Endothelial cell of umbilical vein (primary cell): Measurements from ENCODE around the gene OSBPL5. TPM values are rescaled to one million over a fixed set of nuclear protein-coding genes. Genes with fewer than 3 reads are reported as not detected.

ENCODE experiments used
- BruUV-seq: library from RNA; stranded (reverse); fragments of 400-500 nt; replicated peaks from 2 replicates; lab custom pipeline; 2021; lab: Mats Ljungman, UMichigan
- CTCF ChIA-PET: fragments of 300-600, 350-600 bp; sonication (Branson Sonifier 250); formaldehyde crosslinking; loops from one replicate; lab custom pipeline; 2021; ENCODE audit warnings: antibody characterized with exemption, inconsistent platforms; lab: Charles Lee
- POLR2A ChIA-PET: fragments of 300-600, 350-600 bp; sonication (Branson Sonifier 250); formaldehyde crosslinking; loops from one replicate; lab custom pipeline; 2021; ENCODE audit warnings: antibody characterized with exemption, inconsistent platforms; lab: Charles Lee
- DNase-seq: peaks from one replicate; pipeline ENCODE4 v3.0.0-alpha.2; 2011; ENCODE audit warnings: low read depth, low spot score
- FAIRE-seq: peaks from 2 replicates; lab custom pipeline; 2011; peaks lifted over from hg19 to GRCh38; lab: Jason Lieb, UNC
- H2AFZ ChIP-seq: 2 replicates; pipeline ENCODE4 v1.6.0; 2012; ENCODE audit warnings: low read depth, low read length, control low read depth, inconsistent platforms
- H3K27ac ChIP-seq: 2 replicates; pipeline ENCODE4 v1.5.1; 2011; ENCODE audit warnings: low read depth, mild to moderate bottlenecking, control low read depth, low read length, moderate library complexity; ENCODE audit not compliant: insufficient read depth
- H3K27me3 ChIP-seq, 2 experiments: 2 replicates each; pipeline versions ENCODE4 v1.6.0 to v1.6.1; 2011; ENCODE audit warnings: low read length in 2 of 2, mixed read lengths in 1 of 2; ENCODE audit not compliant: control insufficient read depth in 2 of 2, insufficient read depth in 2 of 2
- H3K36me3 ChIP-seq, 2 experiments: 2 replicates in 1 of 2; 3 replicates in 1 of 2; pipeline ENCODE4 v1.5.1; 2011; ENCODE audit warnings: low read length in 2 of 2, mild to moderate bottlenecking in 1 of 2, moderate library complexity in 1 of 2; ENCODE audit not compliant: control insufficient read depth in 2 of 2, insufficient read depth in 2 of 2; ENCODE audit errors: extremely low read depth in 1 of 2
- H3K4me1 ChIP-seq: 3 replicates; pipeline ENCODE4 v1.5.1; 2011; ENCODE audit warnings: mild to moderate bottlenecking, low read length; ENCODE audit not compliant: control insufficient read depth, insufficient read depth; ENCODE audit errors: extremely low read depth
- H3K4me2 ChIP-seq: 2 replicates; pipeline ENCODE4 v1.6.1; 2011; ENCODE audit warnings: low read length, control low read depth, mixed read lengths; ENCODE audit not compliant: insufficient read depth
- H3K4me3 ChIP-seq, 3 experiments: fragments of 200-600 bp in 1 of 3; sonication (generic), shearing (Covaris generic) in 1 of 3; replicated peaks in 1 of 3; 2 replicates each; pipeline ENCODE4 v1.5.1; 2011 to 2016; ENCODE audit warnings: control low read depth in 3 of 3, low read length in 3 of 3, mild to moderate bottlenecking in 2 of 3, inconsistent platforms in 1 of 3, low read depth in 1 of 3, moderate library complexity in 1 of 3; ENCODE audit not compliant: insufficient read depth in 1 of 3
- H3K79me2 ChIP-seq: 2 replicates; pipeline ENCODE4 v1.6.0; 2012; ENCODE audit warnings: low read length, inconsistent platforms; ENCODE audit not compliant: control insufficient read depth, insufficient read depth
- H3K9ac ChIP-seq: replicated peaks from 2 replicates; pipeline ENCODE3; 2011; ENCODE audit warnings: low read length, control low read depth; ENCODE audit not compliant: insufficient read depth; ENCODE audit errors: extremely low read depth
- H3K9me1 ChIP-seq: replicated peaks from 3 replicates; pipeline ENCODE4 v1.6.0; 2011; ENCODE audit warnings: mild to moderate bottlenecking, low read length; ENCODE audit not compliant: control insufficient read depth, insufficient read depth; ENCODE audit errors: extremely low read depth
- H3K9me3 ChIP-seq: replicated peaks from 2 replicates; pipeline ENCODE4 v1.5.1; 2012; ENCODE audit warnings: low read length, inconsistent platforms; ENCODE audit not compliant: control insufficient read depth, insufficient read depth
- H4K20me1 ChIP-seq: replicated peaks from 2 replicates; pipeline ENCODE3; 2011; ENCODE audit warnings: mild to moderate bottlenecking, low read length; ENCODE audit not compliant: control insufficient read depth, insufficient read depth; ENCODE audit errors: extremely low read depth
- EZH2 ChIP-seq: IDR thresholded peaks from 2 replicates; pipeline ENCODE4 v1.6.1; 2012; ENCODE audit warnings: borderline replicate concordance, low read depth, mild to moderate bottlenecking, moderate library complexity, low read length, inconsistent platforms; ENCODE audit not compliant: severe bottlenecking
- FOS ChIP-seq: IDR thresholded peaks from 2 replicates; pipeline ENCODE4 v1.6.1; 2011; ENCODE audit warnings: mild to moderate bottlenecking, low read length, moderate library complexity, borderline replicate concordance; ENCODE audit not compliant: insufficient read depth
- GATA2 ChIP-seq: IDR thresholded peaks from 2 replicates; pipeline ENCODE4 v1.7.0; 2011; ENCODE audit warnings: low read depth, mild to moderate bottlenecking, moderate library complexity, mixed read lengths, low read length; ENCODE audit not compliant: insufficient read length, insufficient read depth
- JUN ChIP-seq: IDR thresholded peaks from 2 replicates; pipeline ENCODE4 v1.6.1; 2011; ENCODE audit warnings: borderline replicate concordance, low read depth; ENCODE audit not compliant: insufficient read length, insufficient read depth
- MYC ChIP-seq: IDR thresholded peaks from one replicate; pipeline ENCODE4 v1.6.1; 2011; ENCODE audit warnings: mild to moderate bottlenecking, low read depth, low read length
- POLR2A ChIP-seq: IDR thresholded peaks from 2 replicates; pipeline ENCODE4 v1.6.1; 2012; ENCODE audit warnings: low read depth, mild to moderate bottlenecking, control low read depth, low read length
- POLR2AphosphoS5 ChIP-seq: IDR thresholded peaks from 2 replicates; pipeline ENCODE4 v1.6.1; 2012; ENCODE audit warnings: low read depth, mild to moderate bottlenecking, control low read depth, low read length, moderate library complexity; ENCODE audit not compliant: insufficient read depth
- dilution Hi-C: fragments of 300-500 bp; cut with MboI; formaldehyde crosslinking; loops from one replicate; pipeline ENCODE4 v1.15.0; 2019; ENCODE audit warnings: low sequenced_read_pairs; ENCODE audit not compliant: extremely low pct_ligation_motif_present
- intact Hi-C: fragments of 100-400 bp; cut with micrococcal nuclease; formaldehyde crosslinking; loops from one replicate; pipeline ENCODE4 v1.10.0; 2022
- polyA plus RNA-seq, 4 experiments: library from polyadenylated mRNA; depleted of rRNA in 3 of 4; stranded (reverse) in 3 of 4; unstranded in 1 of 4; fragments of >200 nt; gene quantifications; 2 replicates each; pipeline versions ENCODE4 v1.2.1 to v1.2.3, GENCODE V29; 2011 to 2012; ENCODE audit warnings: missing spikeins in 1 of 4
- total RNA-seq: library from RNA; stranded (reverse); gene quantifications from 2 replicates; pipeline ENCODE4 v1.2.3, GENCODE V29; 2021
- TF ChIP-seq, protein P1 (sequence below): IDR thresholded peaks from 2 replicates; pipeline ENCODE4 v1.6.1; 2011; ENCODE audit not compliant: insufficient read depth, insufficient read length
- TF ChIP-seq, protein P2 (sequence below), 2 donors: IDR thresholded peaks; 1 replicate in 1 of 2; 2 replicates in 1 of 2; pipeline ENCODE4 v1.5.1; 2011; ENCODE audit warnings: low read length in 2 of 2, mild to moderate bottlenecking in 2 of 2, moderate library complexity in 2 of 2, control low read depth in 1 of 2, inconsistent platforms in 1 of 2, low read depth in 1 of 2; ENCODE audit not compliant: insufficient read depth in 1 of 2; ENCODE audit errors: extremely low read depth in 1 of 2

OSBPL5 gene
- total and polyA plus RNA-seq, 2 donors (not counting 3 experiments of a cell fraction or from before 2014, with no cell fraction given), result 8.7 to 37.7 TPM

DNA sequence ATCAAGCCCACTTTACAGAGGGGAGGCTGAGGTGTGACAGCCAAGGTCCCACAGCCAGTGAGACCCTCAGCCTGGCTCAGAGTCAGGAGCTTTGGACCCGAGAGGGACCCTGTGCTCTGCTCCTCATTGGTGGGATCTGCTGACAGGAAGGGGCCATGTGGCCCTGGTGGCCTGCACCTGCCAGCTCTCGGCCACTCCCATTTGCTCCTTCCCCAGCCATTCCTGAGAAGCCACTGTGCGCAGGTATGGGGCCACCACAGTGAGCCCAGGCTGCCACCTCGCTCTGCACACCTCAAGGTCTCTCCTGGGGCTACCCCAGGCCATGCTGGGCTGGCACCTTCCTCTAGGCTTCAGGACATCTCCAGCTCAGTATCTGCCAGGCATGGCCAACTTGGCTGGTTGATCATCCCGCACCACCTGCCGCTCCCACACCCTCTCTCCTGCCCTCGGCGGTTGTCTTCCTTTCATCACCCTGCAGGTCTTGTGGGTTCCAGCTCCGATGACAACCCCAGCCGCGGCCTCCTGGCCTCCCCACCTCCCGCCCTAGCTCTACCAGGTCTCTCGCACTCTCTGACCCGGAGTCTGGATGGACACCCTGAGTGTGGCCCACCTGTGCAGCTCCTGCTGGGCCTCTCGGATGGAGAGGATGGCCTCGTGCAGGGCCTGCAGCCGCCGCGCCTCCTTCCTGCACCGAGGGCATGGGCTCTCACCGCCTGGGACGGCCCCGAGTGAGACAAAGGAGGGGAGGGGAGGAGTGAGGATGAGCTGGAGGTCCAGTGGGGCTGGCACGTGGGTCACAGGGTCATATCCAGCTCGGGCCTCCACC, 75.7 kb downstream of the OSBPL5 start:
- DNase-seq (no peak), FAIRE-seq (no peak)
- no peak overlapping the region for H2AFZ ChIP-seq
- no peak overlapping the region for H3K4me2 ChIP-seq
- intact Hi-C loops, result loop anchor here (10.0 kb wide), 1 partner anchor 555 kb away; no protein-coding TSS in a partner anchor
- H3K9ac ChIP-seq, result no peak overlapping the region
- no peaks in the 10 kb centered on the region for H3K27me3 ChIP-seq
- ChIA-PET CTCF (interaction anchor here (0.9 to 5.7 kb wide), 6 partner anchors 11 to 127 kb away, joined by 3 to 183 read pairs (median 12); no protein-coding TSS in a partner anchor), POLR2A (no interaction called here)
- no peaks in the 10 kb centered on the region for H3K9me1 ChIP-seq
- H3K9me3 ChIP-seq, result no peaks in the 10 kb centered on the region
- H3K79me2 ChIP-seq, result no peaks in the 10 kb centered on the region
- no peaks in the 10 kb centered on the region for H3K36me3 ChIP-seq
- H4K20me1 ChIP-seq, result no peaks in the 10 kb centered on the region
- no TSS peak for BruUV-seq
- no peak overlapping the region for H3K27ac ChIP-seq
- no peak overlapping the region for H3K4me3 ChIP-seq
- dilution Hi-C loops, result no loop called here
- H3K4me1 ChIP-seq, result peaks cover 2% of the 10 kb centered on the region
- no peak for TF ChIP-seq GATA2
- TF ChIP-seq, protein P1, sequence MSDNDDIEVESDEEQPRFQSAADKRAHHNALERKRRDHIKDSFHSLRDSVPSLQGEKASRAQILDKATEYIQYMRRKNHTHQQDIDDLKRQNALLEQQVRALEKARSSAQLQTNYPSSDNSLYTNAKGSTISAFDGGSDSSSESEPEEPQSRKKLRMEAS, result no peak
- TF ChIP-seq POLR2AphosphoS5, result no peak
- no peak for TF ChIP-seq EZH2
- no peak for TF ChIP-seq POLR2A
- TF ChIP-seq, protein P2, sequence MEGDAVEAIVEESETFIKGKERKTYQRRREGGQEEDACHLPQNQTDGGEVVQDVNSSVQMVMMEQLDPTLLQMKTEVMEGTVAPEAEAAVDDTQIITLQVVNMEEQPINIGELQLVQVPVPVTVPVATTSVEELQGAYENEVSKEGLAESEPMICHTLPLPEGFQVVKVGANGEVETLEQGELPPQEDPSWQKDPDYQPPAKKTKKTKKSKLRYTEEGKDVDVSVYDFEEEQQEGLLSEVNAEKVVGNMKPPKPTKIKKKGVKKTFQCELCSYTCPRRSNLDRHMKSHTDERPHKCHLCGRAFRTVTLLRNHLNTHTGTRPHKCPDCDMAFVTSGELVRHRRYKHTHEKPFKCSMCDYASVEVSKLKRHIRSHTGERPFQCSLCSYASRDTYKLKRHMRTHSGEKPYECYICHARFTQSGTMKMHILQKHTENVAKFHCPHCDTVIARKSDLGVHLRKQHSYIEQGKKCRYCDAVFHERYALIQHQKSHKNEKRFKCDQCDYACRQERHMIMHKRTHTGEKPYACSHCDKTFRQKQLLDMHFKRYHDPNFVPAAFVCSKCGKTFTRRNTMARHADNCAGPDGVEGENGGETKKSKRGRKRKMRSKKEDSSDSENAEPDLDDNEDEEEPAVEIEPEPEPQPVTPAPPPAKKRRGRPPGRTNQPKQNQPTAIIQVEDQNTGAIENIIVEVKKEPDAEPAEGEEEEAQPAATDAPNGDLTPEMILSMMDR (IDR thresholded peaks at IDR 0.05; ENCODE audit: extremely low read depth in 1 of 2, insufficient read depth in 1 of 2, low read depth in 1 of 2, low read length in 2 of 2), result no peak
- no peak for TF ChIP-seq JUN
- TF ChIP-seq MYC, result no peak
- no peak for TF ChIP-seq FOS
